Measurements from ENCODE around the gene GCNT2.
"Not testable (repeated sequence)": the region's sequence is repeated elsewhere in the genome, so short reads cannot be mapped to it uniquely, and the experiment has no call there.

GCNT2 gene

DNA sequence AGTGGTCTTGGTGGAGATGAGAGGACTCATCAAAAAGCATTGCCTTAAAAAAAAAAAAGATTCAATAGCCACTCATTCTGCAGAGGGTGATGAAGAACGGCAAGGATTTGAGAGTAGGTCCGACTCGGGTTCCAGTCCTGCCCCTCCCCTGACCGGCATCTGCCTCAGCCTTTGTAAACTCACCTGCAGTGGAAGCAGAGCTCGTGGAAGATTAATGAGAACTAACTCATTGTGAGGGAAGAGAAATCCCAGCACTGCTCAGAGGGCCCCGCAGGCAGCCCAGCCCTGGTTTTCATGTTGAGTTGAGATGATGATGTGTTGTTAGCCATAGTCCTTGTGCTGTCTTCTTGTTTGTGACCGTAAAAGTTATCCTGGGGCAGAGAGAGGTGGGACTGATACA lies 59.4 kb downstream of the GCNT2 start:
- no peak for DNase-seq (ENCODE audit: low read depth)

DNA sequence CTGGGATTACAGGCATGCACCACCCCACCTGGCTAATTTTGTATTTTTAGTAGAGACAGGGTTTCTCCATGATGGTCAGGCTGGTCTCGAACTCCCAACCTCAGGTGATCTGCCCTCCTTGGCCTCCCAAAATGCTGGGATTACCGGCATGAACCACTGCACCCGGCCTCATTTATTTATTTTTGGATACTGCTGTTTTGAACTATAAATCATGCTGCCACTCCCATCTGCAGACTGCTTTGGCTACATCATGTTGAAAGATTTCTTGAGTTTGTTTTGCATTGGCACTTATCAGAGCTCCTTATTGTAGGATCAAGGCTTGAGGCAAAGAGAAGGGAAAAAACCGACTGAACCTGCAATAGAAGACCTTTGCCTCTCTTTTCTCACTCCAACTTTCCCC lies 60.3 kb downstream of the GCNT2 start:
- not testable (repeated sequence) for DNase-seq (ENCODE audit: low read depth)

DNA sequence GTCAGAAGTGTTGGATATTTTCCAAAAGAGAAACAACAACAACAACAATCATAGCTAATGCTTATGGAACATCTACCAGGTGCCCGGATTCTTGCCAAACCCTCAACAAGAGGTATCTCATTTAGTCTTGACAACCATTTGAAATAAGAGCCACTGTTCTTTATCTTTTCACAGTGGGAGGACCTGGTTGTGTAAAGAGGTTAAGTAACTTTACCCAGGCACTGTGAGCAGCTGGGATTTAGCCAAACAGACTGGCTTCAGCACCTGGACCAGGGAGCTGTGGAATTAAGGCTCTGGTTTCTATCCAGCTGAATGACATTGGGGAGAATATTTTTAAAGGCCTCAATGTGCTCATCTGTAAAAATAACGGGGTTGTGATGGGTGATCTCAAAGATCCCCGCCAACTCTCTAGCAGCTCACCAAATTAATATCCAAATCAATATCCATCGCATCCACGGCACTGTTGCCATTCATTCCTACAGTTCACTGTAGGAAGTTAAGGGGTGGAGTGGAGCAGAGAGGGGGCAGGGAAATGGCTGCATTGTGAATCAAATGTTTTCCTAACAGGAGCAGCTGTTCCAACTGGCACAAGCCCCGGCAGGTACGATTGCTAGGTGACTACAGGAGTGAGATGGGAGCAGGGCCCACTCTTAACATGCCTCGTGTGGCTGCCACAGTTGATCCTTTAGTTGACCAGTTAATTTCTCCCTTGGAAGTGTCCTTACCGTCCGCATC lies 61.8 kb downstream of the GCNT2 start:
- no peak for DNase-seq (ENCODE audit: low read depth)

DNA sequence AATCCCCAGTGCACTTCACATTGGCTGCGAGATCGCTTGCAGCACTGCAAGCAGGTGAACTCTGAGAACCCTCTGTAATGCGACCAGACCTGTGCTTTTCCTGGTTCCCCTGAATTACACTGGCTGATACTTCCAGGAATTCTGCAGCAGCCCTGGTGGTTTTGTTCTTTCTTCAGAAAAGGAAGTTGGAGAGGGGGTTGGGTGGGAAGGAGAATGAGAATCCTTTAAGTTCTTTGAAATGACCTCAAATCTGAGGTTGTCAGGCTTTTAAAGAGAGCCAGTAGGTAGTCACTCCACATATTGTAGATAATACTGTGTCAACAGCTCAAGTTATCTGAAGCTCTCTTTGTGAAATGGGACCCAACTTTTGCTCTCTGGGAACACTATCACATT lies 62.4 kb downstream of the GCNT2 start:
- DNase-seq (ENCODE audit: low read depth): no peak

DNA sequence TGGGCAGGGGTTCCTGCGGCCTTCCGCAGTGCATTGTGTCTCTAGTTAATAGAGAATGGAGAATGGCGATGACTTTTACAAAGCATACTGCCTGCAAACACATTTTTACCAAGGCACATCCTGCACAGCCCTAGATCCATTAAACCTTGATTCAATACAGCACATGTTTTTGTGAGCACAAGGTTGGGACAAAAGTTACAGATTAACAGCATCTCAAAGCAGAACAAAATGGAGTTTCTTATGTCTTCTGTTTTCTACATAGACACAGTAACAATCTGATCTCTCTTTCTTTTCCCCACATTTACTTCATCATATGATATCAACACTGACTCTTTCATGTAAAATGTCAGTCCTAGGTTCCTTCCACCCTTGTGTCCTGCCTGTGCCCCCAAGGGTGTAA lies 63.5 kb downstream of the GCNT2 start:
- DNase-seq (ENCODE audit: low read depth): no peak

DNA sequence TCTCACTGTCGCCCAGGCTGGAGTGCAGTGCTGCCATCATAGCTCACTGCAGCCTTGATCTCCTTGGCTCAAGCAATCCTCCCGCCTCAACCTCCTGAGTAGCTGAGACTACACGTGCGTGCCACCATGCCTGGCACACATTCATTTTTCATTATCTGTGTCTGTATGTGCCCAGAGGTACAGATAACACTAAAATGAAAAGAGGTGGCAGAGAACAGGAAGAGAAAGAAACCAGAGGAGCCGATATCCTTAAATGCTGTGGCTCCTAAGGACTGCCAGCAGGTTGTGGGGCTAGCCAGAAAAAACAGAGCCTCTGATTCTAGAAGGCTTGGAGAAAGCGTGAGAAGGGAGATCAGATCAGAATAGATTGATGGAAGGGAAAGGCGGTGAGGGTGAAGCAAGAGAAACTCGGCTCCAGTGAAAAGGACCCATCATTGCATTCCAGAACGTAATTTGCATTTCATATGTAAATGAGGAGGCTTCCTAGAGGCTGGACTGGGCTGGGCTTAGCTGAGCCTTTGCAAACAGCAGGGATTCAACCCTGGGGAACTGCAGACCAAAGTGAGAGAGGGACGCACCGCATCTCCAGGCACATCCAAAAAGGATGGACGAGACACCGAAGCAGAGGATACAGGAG lies 64.2 kb downstream of the GCNT2 start:
- no peak for DNase-seq (ENCODE audit: low read depth)

DNA sequence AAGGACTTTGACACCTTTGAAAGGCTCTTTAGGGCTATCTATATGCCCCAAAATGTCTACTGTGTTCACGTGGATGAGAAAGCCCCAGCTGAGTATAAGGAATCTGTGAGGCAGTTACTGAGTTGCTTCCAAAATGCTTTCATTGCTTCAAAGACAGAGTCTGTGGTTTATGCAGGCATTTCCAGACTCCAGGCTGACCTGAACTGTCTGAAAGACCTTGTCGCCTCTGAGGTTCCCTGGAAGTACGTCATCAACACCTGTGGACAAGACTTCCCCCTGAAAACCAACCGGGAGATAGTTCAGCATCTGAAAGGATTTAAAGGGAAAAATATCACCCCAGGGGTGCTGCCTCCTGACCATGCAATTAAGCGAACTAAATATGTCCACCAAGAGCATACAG lies 65.2 kb downstream of the GCNT2 start:
- no peak for DNase-seq (ENCODE audit: low read depth)

DNA sequence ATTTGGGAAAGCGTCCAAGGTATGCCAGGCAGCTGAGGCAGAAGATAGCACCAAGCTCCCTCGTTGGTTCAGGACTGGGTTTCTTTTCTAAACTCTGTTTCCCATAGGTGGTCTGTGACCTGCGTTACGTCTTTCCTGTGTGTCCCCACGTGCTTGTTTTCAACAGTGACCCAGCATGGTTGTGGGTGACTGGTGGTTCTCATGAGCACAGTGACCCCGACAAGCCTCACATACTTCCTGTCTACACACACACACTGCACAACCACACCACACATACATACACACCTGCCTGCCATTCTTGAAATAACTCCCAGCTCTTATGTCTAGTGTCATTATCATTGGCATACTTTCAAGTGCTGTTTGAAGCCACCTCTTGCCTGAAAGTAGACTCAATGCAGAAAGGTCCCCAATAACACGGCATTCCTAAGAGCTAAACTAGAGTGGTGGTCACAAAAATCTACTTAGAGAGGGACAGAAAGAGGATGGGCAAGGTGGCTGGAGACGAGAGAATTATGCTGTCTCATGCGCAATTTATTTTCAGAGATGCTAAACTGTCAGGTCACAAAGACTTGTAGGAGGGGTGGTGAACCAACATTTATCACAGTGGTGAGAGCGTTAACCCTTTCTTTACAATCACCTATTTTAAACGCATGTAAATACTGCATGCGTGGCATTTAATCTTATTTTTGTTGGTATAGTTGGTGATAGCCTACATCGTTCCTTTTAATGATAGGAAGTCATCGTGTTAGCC lies 66.7 kb downstream of the GCNT2 start:
- no peak for DNase-seq (ENCODE audit: low read depth)

DNA sequence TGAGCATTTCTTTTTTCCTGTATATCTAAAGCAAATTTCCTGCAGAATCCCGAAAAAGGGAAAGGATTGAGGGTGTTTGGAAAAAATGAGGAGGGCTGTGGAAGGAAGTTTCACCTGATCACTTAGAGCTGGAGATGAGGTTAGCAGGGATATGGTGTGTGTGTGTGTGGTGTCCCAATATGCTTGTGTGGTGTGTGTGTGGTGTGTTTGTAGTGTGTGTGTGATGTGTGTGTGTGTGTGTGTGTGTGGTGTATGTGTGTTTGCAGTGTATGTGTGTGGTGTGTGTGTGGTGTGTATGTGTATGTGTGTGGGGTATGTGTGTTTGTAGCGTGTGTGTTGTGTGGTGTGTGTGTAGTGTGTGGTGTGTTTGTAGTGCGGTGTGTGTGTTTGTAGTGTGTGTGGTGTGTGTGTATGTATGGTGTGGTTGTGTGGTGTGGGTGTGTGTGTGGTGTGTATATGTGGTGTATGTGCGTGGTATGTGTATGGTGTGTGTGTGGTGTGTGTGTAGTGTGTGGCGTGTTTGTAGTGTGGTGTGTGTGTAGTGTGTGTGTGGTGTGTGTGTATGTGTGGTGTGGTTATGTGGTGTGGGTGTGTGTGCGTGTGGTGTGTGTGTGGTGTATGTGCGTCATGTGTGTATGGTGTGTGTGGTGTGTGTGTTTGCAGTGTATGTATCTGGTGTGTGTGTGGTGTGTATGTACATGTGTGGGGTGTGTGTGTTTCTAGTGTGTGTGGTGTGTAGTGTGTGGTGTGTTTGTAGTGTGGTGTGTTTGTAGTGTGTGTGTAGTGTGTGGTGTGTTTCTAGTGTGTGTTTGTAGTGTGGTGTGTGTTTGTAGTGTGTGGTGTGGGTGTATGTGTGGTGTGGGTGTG lies 67.6 kb downstream of the GCNT2 start:
- no peak for DNase-seq (ENCODE audit: low read depth)

DNA sequence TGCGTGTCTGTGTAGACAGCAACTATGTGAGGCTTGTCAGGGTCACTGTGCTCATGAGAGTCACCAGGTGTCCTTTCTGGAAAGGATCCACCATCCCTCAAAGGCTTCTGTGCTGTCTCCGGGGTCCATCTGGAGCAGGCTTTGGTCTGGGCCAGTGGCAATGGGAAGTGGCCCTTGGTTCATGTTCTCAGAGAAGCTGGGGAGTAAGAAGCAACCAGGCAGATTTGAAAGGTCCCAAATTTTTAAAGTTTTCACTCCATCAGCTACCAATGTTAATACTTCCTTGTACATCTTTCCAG lies 68.2 kb downstream of the GCNT2 start:
- DNase-seq (ENCODE audit: low read depth): no peak

DNA sequence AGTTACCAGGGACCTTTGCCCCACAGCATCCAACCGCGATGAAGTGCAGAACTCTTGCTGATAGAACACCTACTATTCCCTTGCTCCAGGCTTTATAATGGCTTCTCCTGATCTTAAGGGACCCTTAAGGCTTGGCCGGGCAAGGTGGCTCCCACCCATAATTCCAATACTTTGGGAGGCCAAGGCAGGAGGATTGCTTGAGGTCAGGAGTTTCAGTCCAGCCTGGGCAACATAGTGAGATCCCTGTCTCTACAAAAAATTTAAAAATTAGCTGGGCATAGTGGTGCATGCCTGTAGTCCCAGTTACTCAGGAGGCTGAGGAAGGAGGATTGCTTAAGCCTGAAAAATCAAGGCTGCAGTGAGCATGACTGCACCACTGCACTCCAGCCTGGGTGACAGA lies 68.8 kb downstream of the GCNT2 start:
- DNase-seq (ENCODE audit: low read depth): no peak

DNA sequence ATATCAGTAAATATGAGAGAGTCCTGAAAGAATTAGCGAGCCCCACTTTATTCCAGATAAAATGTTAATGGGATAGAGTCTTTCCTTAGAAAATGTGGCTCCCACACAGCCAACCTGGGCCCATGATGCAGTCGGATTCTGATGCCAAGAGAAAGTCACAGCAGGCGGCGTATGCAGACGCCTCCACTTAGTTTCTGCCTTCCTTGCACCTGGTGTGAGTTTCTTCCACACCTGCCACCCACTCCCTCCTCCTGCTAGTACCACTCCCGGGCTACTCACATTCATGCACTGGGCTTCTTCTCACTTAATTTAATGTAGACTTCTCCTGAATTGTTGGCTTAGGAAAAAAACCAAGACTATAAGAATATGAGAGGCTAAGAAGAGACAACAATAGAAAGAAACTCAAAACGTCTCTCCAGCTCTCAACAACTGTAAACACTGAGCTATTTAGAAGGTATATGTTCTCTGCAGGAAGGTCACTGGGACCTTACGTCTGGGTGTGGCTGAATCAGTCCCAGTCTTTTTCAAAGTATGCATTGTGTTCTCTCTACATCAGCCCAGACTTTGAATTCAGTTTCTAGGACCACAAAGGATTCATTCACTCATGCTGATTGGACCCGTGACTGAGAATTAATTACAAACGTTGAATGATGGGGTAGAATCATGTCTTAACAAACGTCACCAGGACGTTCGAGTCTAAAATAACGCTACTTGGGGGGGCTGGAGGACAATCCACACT lies 70.4 kb downstream of the GCNT2 start:
- no peak for DNase-seq (ENCODE audit: low read depth)

DNA sequence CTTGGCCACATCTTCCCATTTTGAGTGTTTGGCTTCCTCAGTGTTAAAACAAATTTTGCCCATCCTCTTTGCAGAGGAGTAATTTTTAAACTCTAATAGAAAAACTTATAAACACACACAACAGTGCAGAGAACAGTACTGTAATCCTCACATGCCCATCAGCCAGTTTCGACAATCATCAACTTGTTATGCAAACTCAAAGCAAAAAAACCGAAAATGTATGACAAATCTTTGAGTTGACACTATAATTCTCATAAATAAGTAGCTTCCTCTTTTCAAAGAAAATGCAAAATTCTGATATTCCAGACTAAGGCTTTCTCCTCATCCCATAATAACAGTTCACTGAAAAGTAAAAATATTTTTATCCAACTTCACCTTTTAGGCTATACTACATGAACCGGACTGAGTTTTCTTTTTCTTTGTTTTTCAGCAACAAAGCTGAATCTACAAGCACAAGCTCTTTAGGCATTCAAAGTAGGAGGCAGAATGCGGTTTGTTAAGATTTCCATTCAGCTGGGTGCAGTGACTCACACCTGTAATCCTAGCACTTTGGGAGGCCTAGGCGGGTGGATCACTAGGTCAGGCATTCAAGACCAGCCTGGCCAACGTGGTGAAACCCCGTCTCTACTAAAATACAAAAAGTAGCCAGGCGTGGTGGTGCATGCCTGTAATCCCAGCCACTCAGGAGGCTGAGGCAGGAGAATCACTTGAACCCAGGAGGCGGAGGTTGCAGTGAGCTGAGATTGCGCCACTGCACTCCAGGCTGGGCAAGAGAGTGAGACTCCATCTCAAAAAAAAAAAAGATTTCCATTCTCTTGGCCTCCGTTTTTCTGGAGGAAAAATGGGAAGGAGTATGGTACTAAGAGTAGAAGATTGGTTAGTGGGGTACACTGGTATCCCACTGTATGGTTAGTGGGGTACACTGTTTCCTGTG lies 74.8 kb downstream of the GCNT2 start:
- DNase-seq (ENCODE audit: low read depth): no peak

DNA sequence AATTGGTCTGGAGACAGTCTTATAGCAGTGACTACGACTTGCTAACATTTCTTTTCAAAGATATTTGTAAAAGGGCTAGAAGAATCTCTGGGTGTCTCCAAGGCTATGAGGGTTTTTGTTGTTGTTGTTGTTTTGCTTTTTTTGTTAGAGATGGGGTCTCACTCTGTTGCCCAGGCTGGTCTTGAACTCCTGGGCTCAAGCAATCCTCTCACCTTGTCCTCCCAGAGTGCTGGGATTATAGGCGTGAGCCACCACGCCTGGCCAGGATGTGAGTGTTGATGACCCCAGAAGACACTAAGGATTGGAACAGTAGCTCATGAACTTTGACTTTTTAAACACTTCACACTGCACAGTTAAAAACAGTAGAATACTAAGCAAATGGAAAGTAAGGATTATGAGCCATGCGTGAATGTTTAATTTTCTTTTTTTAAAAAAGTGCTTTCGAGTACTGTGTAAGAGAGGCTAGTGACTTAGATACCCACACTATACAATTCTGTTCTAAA lies 76.4 kb downstream of the GCNT2 start:
- DNase-seq (ENCODE audit: low read depth): no peak

DNA sequence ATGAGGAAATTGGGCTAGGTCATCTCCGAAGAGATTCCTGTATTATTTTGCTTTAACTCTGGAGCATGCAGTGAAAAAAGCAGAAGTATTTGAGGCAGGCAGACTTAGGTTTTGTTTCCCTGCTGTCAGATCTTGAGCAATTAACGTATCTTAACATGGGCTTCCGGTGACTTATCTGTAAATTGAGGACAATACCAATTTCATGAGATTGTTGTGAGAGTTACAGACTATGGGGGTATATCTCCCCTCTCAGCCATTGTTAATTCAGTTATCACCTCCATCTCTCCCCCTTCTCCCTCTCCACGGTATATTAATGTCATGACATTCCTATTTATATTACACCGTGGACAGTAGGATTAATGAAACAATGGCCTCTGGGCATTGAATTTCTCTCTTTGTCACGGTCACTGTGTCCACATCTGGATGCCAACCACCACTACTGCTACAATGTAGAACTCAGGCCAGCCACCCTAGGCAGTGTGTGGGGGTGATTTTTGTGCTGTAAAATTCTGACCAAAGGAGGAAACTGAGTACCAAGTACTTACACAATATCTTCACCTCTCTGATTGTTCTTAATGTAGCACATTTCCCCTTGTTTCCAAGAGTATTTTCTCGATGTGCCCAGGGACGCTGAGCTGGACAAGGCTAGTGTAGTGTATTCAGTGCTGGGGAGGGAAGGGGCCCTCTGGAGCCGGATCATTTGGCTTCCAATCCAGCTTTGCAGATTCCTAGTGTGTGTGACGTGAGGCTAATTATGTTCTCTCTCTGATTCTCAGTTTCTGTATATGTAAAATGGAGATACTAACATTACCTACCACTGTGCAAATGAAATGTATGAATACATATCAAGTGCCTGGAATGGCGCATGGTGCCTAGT lies 77.2 kb downstream of the GCNT2 start:
- no peak for DNase-seq (ENCODE audit: low read depth)

DNA sequence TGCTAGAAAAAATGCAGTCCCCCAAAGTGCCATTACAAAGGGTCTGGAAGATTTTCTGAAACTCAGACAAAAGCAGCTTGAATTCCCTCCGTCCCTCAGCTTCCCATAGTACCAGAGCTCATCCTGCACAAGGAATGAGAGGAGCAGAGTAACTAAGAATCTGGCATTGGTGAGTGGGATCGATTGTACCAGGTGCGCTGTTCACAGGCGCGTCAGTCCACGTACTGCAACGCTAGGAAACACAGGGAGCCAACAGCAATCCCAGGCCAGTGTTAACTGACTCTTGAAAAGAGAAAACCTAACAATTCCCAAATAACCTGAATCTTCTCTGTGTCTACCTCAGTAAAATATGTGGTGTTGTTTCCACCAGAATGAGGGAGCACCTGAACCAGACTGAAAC lies 77.9 kb downstream of the GCNT2 start:
- no peak for DNase-seq (ENCODE audit: low read depth)

DNA sequence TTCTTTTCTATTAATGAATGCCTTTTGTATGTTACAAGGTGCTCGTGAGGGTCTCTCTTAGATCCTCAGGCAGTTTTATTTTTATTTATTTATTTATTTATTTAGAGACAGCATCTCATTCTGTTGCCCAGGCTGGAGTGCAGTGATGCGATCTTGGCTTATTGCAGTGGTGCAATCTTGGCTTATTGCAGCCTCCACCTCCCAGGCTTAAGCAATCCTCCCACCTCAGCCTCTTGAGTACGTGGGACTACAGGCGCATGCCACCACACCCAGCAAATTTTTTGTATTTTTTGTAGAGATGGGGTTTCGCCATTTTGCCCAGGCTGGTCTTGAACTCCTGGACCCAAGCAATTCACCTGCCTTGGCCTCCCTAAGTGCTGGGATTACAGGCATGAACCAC lies 79.5 kb downstream of the GCNT2 start:
- not testable (repeated sequence) for DNase-seq (ENCODE audit: low read depth)

DNA sequence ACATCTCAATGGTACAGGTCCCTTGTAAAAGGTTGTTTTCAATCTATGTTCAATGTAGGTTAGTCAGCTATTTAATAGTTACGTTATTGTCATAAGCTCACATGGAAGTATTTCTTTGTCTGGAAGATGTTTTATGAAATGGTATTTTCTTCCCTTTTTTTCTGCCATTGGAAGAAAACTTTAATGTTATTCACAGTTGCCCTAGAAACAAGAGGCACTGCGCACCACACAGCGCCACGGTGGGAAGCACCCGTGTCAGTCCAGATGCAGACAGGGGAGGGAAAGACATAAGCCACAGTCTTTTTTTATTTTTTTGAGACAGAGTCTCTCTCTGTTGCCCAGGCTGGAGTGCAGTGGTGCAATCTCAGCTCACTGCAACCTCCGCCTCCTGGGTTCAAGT lies 82.1 kb downstream of the GCNT2 start:
- DNase-seq (ENCODE audit: low read depth): no peak

DNA sequence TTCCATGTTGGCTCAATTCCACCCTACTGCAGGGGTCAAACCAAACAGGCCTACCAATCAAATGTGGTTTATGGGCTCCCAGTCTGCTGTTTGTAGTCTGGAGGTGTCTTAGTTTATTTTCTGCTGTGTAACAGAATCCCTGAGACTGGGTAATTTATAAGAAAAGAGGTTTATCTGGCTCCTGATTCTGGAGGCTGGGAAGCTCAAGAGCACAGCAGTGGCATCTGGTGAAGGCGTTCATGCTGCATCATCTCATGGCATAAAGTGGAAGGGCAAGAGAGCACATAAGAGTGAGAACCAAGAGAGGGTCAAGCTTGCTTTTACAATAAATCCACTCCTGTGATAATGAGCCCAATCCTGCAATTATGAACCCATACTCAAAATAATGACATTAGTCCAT lies 87.9 kb downstream of the GCNT2 start:
- no peak for DNase-seq (ENCODE audit: low read depth)

DNA sequence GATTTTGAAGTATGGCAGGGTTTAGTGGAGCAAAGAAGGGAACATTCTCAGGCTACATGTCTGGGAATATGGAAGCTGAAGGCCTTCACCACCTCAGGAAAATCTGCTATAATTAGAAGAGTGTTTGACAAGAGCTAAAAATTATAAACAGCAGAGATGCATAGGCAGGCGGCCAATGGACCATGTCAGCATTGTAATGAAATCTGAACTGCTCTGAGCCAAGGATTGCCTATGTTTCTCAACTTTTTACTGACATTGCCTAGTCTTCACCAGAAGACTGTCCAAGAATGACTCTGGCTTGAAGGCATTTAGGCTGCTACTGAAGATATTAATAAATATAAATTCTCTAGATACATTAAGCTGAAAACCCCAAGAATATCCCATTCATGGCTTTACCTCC lies 89.1 kb downstream of the GCNT2 start:
- no peak for DNase-seq (ENCODE audit: low read depth)

Data from activated T-helper 9 cell treated with anti-CD3 and anti-CD28 coated beads, Interleukin-2, amount 50 U/mL, for 16 hours (primary cell).